HEK293T (cell line): ENCODE measurements around the gene TECR.

ENCODE experiments used
- FOXK2 ChIP-seq: fragments of 450-650 bp; IDR thresholded peaks from 2 replicates; pipeline ENCODE4 v1.6.1; 2016; ENCODE audit warnings: mild to moderate bottlenecking
- SP1 ChIP-seq: fragments of 450-650 bp; IDR thresholded peaks from 2 replicates; pipeline ENCODE4 v1.6.1; 2017

DNA sequence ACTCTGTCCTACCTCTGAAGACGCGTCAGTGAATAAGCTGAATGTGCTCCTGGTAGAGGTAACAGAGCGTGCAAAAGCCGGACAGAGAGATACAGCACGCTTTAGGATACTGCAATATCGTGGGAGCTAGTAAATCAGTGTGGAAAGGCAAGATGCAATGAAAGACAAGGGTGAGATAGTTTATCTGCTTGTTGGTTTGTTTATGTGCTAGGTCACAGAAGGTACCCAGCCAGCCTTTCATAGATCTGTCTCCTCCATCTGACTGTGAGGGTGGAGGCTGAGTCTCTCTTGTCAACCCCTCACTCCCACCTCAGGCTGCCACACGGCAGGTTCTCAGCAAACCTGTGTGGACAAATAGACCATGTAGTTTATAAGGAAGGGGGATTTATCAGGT lies 32.6 kb upstream of the TECR start:
- TF ChIP-seq SP1 (no peak), FOXK2 (no peak)
